HG02970 (cell line): ENCODE data around the gene SLC9A1.

Source experiments
- ATAC-seq: cut with Tn5 transposase; IDR thresholded peaks from one replicate; pipeline ENCODE4 v1.9.1; 2021; ENCODE audit warnings: mild to moderate bottlenecking, moderate library complexity, moderate number of reproducible peaks; ENCODE audit not compliant: unreplicated experiment, low FRiP score

Gene SLC9A1

GRCh38 chr1:27108588-27108987 lies 46.3 kb downstream of the SLC9A1 start:
- no peak for ATAC-seq

DNA sequence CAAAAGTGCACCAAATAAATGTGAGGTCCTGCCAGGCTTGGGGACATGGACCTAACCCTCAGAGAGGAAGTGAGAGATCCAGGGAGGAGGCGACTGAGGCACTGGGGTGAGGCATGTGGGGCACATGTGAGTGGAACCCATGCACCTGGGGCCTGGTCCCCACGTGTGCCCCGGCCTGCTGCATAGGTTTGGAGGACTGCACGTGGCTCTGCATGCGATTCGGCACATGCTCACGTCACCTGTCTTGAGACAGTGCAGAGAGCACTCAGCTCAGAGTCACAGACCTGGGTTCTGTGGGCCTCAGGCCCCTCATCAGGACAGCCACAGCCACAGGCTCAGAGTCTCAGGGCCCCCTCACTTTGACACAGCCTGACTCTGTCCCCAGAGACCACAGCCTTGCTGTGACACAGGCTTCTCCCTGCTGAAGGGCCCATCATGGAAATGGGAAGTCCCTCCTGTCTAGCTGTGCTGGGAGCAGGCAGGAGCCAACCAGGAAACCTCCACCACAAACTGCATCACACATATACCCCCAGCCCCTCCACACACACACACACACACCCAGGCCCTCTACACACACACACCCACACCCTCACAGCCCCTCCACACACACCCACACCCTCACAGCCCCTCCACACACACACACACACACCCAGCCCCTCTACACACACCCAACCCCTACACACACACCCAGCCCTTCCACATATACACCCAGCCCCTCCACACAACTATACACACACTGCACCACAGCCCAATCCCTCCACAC lies 48.2 kb downstream of the SLC9A1 start:
- no peak for ATAC-seq

DNA sequence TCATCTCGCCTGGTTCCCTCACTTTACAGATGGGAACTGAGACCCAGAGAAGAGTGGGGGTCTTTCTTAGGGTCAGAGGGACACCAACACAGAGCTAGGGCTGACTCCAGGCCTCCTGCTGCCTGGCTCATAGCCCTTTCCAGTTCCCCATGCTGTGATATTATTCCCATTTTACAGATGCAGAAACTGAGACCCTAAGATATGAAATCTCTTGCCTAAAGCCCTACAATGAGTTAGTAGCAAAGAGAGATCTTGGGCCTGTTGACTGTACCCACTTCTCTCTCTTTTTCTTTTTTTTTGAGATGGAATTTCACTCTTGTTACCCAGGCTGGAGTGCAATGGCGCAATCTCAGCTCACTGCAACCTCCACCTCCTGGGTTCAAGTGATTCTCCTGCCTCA lies 49.9 kb downstream of the SLC9A1 start:
- ATAC-seq, result no peak

DNA sequence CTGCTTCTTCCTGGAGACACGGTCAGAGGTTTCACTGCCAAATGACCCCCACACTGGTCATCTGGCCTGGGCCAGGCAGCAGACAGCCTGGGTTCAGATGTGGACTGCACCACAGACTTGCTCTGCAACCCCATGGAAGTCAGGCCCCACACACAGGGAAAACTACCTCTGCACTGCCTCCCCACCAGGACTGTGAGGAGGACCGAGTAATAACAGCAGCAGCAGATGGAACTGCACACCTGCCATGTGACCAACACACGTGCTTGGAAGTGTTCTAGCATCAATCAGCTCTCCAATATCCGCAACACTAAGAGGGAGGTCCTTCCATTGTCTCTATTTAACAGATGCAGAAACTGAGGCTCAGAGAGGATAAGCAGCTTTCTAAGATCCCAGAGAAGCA lies 51.4 kb downstream of the SLC9A1 start:
- ATAC-seq, result no peak

DNA sequence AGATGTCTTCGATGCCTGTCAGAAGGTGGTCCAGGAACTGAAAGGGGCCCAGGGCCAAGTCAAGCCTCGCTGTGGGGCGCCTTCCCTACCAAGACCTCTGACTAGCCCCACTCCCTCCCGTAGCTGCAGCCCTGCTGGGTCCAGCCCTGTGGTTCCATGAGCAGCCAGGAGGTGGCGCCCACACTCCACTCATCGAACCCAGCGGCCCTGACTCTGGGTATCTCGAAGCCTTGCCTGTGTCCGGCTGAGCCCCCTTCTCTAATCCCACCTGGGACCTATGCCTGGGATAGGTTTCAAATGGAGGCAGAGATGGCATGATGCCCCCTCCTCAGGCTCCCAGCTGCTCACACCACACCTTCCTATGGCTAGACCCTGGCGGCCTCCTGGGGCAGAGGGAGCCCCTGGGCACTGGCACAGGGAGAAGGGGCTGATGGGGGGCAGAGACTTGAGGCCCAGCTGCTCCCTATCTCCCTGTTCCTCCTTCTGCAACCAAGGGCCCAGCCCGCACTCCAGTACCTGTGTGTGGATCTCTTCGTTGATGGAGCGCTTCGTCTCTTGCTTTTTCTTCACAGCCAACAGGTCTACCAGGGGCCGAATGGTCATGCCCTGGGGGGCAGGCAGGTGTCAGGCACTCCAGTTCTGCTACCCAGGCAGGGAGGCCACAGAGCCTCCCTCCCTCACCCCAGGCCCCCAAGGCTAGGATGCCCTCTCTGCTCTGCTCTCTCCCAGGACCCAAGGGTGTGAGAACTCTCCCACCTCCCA lies 52.0 kb downstream of the SLC9A1 start:
- no peak for ATAC-seq

- ATAC-seq, result no peak
Observed at GRCh38 chr1:27102134-27102706, 52.7 kb downstream of the SLC9A1 start.

DNA sequence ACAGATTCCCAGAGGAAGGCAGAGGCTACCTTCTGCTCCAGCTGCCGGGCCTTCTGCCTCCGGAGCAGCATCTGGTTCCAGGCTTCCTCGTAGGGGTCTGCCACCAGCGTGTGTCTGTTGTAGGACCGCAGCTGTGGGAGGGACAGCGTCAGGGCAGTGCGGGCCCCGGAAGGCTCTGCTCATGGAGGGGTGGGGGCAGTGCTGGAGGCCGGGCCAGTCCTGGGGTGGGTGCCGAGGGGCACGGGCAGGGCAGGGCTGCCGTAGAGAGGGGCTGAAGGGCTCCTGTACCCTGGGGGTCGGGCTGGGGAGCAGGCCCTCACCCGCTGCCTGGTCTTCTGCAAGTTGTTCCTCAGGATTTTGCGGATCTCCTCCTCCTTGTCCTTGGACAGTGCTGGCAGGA lies 53.2 kb downstream of the SLC9A1 start:
- no peak for ATAC-seq

DNA sequence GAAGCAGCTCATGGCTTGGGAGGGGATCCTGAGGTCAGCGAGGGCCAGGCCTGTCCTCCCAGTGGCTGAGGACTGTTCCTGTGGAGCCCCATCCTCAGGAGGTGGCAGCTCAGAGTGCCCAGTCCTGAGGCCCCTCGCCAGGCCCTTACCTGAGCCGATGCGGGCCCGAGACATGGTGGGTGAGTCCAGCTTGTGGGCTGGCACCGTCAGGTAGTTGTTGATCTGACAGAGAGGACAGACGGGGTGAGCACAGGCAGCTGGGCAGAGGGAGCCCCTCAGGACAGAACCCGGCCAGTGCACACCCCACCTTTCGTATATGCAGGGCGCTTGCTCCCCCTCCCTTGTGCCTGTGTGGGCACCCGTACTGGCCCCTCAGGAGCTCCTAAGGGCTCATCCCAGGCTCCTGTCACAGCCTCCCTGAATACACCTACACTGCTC lies 53.9 kb downstream of the SLC9A1 start:
- no peak for ATAC-seq

GRCh38 chr1:27100335-27101053 lies 54.4 kb downstream of the SLC9A1 start:
- ATAC-seq, result no peak

GRCh38 chr1:27099587-27100334 lies 55.2 kb downstream of the SLC9A1 start:
- no peak for ATAC-seq

DNA sequence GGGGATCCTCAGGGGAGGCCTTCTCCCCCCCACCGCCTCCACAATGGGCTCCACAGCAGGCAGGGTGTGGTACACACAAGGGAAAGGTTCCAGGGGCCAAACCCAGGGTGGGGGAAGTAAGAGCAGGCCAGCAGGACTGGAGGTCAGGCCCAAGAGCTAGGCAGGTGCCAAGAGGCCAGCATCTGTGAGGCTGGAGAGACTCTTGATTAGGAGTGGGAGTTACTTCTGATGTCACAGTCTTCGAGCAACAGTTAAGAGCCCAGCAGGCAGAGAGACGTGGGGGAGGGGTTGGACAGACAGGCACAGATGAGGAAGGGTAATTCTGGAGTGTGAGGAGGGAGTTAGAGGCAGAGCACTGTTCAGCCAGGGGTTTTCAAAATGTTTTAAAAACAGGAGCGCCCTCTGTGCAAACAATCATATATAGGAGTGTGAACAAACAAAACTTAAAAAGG lies 55.8 kb downstream of the SLC9A1 start:
- ATAC-seq, result no peak

- no peak for ATAC-seq
Observed at GRCh38 chr1:27098431-27099134, 56.3 kb downstream of the SLC9A1 start.

- no peak for ATAC-seq
Observed at GRCh38 chr1:27097484-27097917, 57.4 kb downstream of the SLC9A1 start.

- ATAC-seq, result no peak
Observed at GRCh38 chr1:27095576-27095975, 59.3 kb downstream of the SLC9A1 start.

GRCh38 chr1:27092888-27093287 lies 62.0 kb downstream of the SLC9A1 start:
- ATAC-seq, result no peak

DNA sequence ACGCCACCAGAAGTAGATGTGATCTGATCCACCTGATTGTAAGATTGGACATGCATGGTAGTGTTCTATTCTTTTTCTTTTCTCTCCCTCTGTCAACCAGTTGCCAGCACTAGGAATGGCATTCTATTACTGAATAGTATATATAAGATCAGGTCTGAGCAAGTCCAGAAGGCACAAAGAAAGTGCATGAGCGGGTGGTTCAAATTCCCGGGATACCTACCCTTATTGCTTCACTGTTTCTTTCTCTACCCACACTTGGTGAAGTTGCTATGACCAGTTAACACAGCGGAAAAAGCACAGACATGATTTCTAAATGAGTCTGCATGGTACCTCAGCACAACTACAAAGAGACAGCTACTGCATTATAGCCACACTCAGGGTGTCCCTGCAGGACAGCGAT lies 64.0 kb downstream of the SLC9A1 start:
- ATAC-seq, result no peak

GRCh38 chr1:27087371-27088220 lies 67.3 kb downstream of the SLC9A1 start:
- ATAC-seq, result no peak

GRCh38 chr1:27086628-27087027 lies 68.3 kb downstream of the SLC9A1 start:
- ATAC-seq, result no peak

GRCh38 chr1:27086026-27086425 lies 68.9 kb downstream of the SLC9A1 start:
- no peak for ATAC-seq
